Left renal pelvis (tissue), 4 donors: ENCODE data around the gene BAIAP3. TPM values are rescaled to one million over a fixed set of nuclear protein-coding genes. Genes with fewer than 3 reads are reported as not detected.

Experiments used
- DNase-seq, 4 donors: peaks; one replicate each; pipeline ENCODE4 v3.0.0-alpha.2; 2013; ENCODE audit warnings: low read depth in 4 of 4, low spot score in 3 of 4
- polyA plus RNA-seq, 4 donors: library from polyadenylated mRNA; unstranded; fragments of 120-200 nt; gene quantifications; one replicate each; pipeline ENCODE4 v1.2.1, GENCODE V29; 2013; ENCODE audit not compliant: insufficient read length in 4 of 4

The BAIAP3 gene
- polyA plus RNA-seq, 4 donors = 0.91 to 8.0 (median 4.6) TPM

GRCh38 chr16:1381612-1382406 lies 48.4 kb downstream of the BAIAP3 start:
- no peak for DNase-seq

DNA sequence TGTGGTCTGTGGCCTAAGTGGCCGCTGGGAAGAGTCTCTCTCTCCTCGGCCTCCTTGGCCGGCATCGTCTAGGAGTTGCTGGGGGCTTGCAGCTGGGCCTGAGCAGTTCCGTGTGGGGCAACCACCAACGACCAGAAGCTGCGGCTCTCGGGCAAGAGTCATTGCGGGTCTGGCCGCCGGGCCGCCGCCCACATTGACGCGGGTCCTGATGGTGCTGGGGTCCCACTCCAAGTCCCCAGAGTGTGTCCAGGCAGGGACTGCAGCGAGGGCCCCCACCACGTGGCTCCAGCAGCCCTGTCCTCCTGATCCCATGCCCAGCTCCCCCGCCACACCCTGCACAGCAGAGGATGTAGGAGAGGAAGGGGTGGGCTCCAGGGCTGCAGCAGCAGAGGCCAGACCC lies 50.1 kb downstream of the BAIAP3 start:
- DNase-seq = no peak

- no peak for DNase-seq
Observed at GRCh38 chr16:1385232-1385631, 51.8 kb downstream of the BAIAP3 start.

GRCh38 chr16:1387331-1387730 lies 53.9 kb downstream of the BAIAP3 start:
- no peak for DNase-seq

DNA sequence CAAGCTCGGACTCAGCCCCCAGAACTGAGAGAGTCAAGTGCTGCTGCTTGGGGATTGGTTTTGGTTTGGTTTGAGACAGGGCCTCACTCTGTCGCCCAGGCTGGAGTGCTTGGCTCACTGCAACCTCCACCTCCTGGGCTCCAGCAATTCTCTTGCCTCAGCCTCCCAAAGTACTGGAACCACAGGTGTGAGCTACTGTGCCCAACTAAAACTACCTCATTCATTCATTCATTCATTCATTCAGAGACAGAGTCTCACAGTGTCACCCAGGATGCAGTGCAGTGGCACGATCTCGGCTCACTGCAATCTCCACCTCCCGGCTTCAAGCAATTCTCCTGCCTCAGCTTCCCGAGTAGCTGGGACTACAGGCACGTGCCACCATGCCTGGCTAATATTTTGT lies 56.3 kb downstream of the BAIAP3 start:
- DNase-seq = no peak

DNA sequence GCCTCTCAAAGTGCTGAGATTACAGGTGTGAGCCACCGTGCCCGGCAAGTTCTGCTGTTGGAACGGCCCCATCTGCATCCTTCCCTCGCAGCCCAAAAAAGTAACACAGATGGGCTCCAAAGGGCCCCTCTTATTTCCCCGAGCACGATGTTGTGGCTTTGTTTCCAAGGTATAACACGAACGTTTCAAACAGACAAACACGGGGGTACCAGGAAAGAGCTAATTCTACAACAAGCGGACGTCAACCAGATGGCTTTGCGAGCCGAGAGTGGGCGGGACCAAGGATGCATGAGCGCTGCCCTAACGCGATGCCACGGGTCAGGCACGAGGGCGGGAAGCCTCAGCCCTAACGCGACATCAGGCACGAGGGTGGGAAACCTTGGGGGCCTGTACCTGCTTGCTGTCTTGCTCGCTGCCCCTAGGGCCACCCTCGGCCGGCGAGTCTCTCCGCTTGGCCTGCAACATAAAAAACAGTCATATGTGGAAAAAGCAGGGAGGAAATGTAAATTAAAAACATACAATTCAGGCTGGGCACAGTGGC lies 56.9 kb downstream of the BAIAP3 start:
- no peak for DNase-seq

DNA sequence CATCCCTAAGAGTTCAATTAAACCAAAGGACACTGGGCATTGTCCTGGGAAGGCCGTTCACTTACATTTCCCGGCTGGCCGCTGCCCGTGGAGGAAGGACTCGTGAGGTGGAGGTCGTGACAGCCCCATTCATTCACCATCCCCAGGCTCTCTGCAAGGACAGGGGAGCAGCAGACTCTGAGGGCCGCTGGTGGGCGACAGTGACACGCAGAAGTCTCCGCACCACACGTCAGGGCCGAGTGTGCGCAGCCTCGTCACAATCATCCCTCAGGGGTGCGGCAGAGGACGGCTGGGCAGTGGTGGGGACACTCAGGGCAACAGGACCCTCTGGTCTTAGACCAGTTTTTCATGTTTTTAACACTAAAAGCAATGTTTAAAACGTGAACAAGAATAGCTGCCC lies 59.4 kb downstream of the BAIAP3 start:
- DNase-seq = no peak

DNA sequence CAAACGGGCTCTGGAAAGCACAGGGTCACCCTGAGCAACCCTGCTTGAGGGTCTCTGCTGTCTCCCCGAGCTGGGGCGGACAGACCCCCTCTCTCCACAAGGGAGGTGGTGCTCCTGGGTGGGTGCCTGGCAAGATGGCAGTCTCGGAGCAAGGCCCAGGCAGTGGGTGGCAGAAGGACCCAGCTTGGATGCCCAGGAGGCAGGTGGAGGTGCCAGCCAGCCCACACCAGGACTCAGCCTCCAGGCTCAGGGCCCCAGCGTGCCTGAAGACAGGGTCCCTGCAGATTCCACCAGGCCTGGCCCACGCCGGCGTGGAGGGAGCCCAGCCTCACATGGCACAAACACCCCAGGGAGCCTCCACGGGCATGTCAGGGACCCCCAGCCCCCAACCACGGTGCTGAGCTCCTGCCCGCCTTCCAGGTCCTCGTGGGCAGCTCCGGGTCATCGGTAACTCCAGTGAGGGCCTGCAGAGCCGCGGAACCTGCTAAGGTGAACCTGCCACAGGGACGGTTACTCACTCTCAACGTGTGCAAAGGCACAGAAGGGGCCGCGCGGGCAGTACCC lies 60.2 kb downstream of the BAIAP3 start:
- DNase-seq = no peak

GRCh38 chr16:1394367-1394951 lies 61.0 kb downstream of the BAIAP3 start:
- DNase-seq = no peak

DNA sequence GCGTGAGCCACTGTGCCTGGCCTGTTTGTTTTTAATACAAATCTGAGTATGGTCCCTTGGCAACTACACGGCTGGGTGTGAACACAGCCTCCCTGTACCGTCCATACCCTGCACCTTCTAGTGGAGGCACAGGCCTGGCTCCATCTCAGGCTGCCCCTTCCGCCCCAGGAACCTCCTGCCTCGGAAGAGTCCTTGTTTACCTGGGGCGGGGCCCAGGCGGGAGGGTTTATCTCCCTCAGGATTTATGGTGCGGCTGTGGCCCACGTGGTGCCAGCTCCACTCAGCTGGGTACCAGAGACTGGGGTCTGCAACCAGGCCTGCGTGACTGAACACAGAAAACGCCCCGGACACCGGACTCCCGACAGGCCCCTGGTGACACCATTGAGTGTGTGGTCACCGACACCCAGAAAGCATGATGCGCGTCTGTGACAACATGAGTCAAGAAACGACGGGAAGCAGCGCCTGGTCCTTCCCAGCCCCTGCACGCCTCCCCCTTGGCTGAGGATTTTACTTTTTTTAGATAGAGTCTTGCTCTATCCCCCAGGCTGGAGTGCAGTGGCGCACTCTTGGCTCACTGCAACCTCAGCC lies 62.1 kb downstream of the BAIAP3 start:
- DNase-seq = no peak

DNA sequence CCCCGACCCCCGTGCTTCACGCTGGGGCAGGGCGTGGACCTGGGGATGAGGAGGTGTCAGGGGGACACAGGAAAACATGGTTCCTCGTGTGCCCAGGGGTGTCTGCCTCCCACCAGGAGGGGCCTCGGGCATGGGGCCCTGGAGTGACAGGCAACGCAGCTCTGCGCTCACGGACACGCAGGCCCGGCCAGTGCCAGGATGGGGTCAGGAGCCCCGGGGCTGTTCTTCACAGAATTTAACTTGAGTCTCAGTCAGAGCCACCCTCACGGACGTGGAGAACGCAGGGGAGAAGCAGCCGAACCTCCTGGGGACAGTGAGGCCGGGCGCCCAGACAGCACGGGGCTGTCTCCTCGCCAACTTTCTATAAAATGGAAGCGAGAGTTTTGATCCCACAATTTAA lies 64.3 kb downstream of the BAIAP3 start:
- DNase-seq = no peak

DNA sequence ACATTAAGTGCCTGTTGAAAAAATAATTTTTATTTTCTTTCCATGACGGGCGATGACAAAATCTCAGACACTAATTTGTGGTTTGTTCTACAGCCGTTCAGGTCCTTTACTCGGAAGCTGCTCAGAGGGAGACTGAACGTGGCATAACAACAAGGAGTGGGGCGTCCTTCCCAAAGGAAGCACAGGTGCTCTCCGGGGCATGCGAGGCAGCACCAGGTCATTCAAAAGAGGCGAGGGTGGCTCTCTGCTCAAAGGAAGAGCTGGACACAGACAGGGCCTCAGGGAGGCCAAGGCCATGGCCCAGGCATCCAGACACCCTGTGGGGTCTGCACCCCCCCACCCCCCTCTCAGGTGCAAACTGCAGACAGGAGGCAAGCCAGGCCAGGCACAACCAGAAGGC lies 64.9 kb downstream of the BAIAP3 start:
- DNase-seq = no peak

Other genes with a start within 250 kb of the BAIAP3 start
- gene C1QTNF8, start 237.4 kb upstream of the BAIAP3 start, polyA plus RNA-seq = not detected
- gene CACNA1H, start 180.5 kb upstream of the BAIAP3 start, polyA plus RNA-seq = 10 to 100 TPM in 3 of 4 donors, 1 to 10 TPM in 1; 6.2 to 22.5 (median 17.5) TPM
- 1 to 10 TPM in 1 of 4 donors, under 1 TPM in 3; 0.30 to 1.1 (median 0.50) TPM for gene TPSG1, start 108.4 kb upstream of the BAIAP3 start, polyA plus RNA-seq
- under 1 TPM in 1 of 4 donors, not detected in 3; 0.12 TPM for gene TPSB2, start 103.5 kb upstream of the BAIAP3 start, polyA plus RNA-seq
- gene TPSAB1, start 92.9 kb upstream of the BAIAP3 start, polyA plus RNA-seq = under 1 TPM in 3 of 4 donors, not detected in 1; 0.16 to 0.48 (median 0.42) TPM
- gene TPSD1, start 77.6 kb upstream of the BAIAP3 start, polyA plus RNA-seq = not detected
- 100 to 1,000 TPM; 164 to 183 (median 167) TPM for gene UBE2I, start 24.0 kb upstream of the BAIAP3 start, polyA plus RNA-seq
- gene TSR3, start 18.2 kb downstream of the BAIAP3 start, polyA plus RNA-seq = 10 to 100 TPM; 36.0 to 59.7 (median 38.8) TPM
- gene GNPTG, start 18.3 kb downstream of the BAIAP3 start, polyA plus RNA-seq = 10 to 100 TPM; 54.1 to 76.1 (median 56.8) TPM
- gene UNKL, start 81.1 kb downstream of the BAIAP3 start, polyA plus RNA-seq = 10 to 100 TPM; 10.2 to 29.3 (median 16.3) TPM
- 10 to 100 TPM; 10.5 to 14.2 (median 11.5) TPM for gene UQCC4, start 87.1 kb downstream of the BAIAP3 start, polyA plus RNA-seq
- under 1 TPM in 1 of 4 donors, not detected in 3; 0.25 TPM for gene PERCC1, start 97.4 kb downstream of the BAIAP3 start, polyA plus RNA-seq
- gene CCDC154, start 110.9 kb downstream of the BAIAP3 start, polyA plus RNA-seq = 1 to 10 TPM; 1.4 to 4.1 (median 2.0) TPM
- gene CLCN7, start 141.4 kb downstream of the BAIAP3 start, polyA plus RNA-seq = 10 to 100 TPM; 38.3 to 68.6 (median 47.1) TPM
- gene PTX4, start 155.3 kb downstream of the BAIAP3 start, polyA plus RNA-seq = under 1 TPM in 1 of 4 donors, not detected in 3; 0.11 TPM
- 10 to 100 TPM; 23.3 to 51.8 (median 29.3) TPM for gene TELO2, start 159.7 kb downstream of the BAIAP3 start, polyA plus RNA-seq
- 10 to 100 TPM; 14.7 to 22.7 (median 19.2) TPM for gene TMEM204, start 200.0 kb downstream of the BAIAP3 start, polyA plus RNA-seq